Measurements from ENCODE around the gene RAMP2.

DNA sequence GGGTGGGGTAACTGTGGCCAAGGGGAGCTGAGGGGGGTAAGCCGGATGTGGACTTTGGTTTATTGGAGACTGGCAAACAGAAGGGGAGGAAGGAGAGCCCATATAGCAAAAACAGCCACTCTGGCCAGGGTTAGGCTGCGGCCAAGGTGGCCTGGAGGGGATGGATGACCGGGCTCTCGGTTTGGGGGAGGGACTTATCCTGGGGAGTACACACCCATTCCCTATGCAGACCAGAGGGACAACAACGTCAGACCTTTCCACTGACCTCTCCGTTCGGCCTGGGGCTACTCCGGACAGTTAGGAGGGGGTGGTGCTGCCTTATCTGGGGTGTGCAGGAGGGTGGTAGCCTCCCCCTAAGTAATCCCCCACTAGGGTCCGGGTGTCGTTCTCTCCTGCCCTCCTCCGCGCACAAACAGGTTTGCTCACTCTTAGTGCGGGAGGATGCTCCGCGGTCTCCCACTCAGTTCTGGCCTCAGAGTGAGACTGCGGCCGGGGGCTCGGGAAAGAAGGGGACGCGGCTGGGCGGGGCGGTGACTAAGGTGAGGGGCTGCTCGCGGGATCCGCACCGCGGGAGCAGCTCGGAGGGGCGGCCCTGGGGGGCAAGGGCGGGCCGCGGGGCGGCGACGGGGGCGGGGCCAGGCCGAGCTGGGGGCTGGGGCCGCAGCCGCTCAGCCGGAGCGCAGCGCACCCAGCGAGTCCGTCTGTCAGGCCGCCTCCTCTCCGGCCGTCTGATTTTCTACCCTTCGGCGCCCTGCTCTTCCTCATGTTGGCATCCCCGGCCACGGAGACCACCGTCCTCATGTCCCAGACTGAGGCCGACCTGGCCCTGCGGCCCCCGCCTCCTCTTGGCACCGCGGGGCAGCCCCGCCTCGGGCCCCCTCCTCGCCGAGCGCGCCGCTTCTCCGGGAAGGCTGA is 19.2 kb downstream of the RAMP2 start, which contains the start of gene WNK4:
- TF ChIP-seq, protein P1, sequence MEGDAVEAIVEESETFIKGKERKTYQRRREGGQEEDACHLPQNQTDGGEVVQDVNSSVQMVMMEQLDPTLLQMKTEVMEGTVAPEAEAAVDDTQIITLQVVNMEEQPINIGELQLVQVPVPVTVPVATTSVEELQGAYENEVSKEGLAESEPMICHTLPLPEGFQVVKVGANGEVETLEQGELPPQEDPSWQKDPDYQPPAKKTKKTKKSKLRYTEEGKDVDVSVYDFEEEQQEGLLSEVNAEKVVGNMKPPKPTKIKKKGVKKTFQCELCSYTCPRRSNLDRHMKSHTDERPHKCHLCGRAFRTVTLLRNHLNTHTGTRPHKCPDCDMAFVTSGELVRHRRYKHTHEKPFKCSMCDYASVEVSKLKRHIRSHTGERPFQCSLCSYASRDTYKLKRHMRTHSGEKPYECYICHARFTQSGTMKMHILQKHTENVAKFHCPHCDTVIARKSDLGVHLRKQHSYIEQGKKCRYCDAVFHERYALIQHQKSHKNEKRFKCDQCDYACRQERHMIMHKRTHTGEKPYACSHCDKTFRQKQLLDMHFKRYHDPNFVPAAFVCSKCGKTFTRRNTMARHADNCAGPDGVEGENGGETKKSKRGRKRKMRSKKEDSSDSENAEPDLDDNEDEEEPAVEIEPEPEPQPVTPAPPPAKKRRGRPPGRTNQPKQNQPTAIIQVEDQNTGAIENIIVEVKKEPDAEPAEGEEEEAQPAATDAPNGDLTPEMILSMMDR (conservative IDR thresholded peaks at IDR 0.05; ENCODE audit: low read length): no peak
- TF ChIP-seq EZH2phosphoT487 (IDR thresholded peaks at IDR 0.05; ENCODE audit: borderline replicate concordance): no peak

Measured in Loucy (cell line).